ENCODE data around the gene SLC7A10. TPM values are rescaled to one million over a fixed set of nuclear protein-coding genes. Genes with fewer than 3 reads are reported as not detected.

SLC7A10 gene
- total and polyA plus RNA-seq, 12 donors: 0.31 to 0.70 (median 0.64) TPM; not detected in 7

DNA sequence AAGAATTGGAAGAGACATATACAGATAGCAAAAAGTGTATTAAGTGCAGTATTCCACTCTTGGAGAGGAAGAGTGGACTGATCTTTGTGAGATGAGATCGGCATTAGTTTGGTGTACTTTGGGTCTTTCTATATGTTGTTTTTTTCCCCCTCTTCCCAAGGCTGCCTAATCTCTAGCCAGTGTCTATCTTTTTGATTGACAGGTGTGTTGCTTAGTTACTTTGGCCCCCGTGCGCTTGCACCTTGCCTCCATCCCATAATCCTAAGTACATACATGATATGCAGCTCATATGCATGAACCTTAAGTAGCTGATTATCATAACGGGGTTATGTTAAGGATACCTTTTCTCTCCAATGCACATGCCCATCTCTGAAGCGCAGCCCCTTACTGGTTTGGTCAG is 4.3 kb upstream of the SLC7A10 start:
- H3K36me3 ChIP-seq: no peaks in the 10 kb centered on the region
- DNase-seq: no peak
- no peak overlapping the region for H3K27ac ChIP-seq
- 76 to 81% methylated on average over 5 of the region's 5 CpGs for WGBS, 2 donors
- no peak overlapping the region for H3K4me3 ChIP-seq
- H3K9me3 ChIP-seq: peaks cover 0 to 28% (median 20%) of the 10 kb centered on the region in 11 donors
- no peak for ATAC-seq
- peaks cover 27 to 91% (median 65%) of the 10 kb centered on the region in 7 donors for H3K27me3 ChIP-seq
- peaks cover 0 to 19% (median 4%) of the 10 kb centered on the region in 9 donors for H3K4me1 ChIP-seq
- intact Hi-C loops (cut with DNase I): loop anchor here in 3 of 10 donors (10.0 kb wide), 1 partner anchor 545 kb away; no protein-coding TSS in a partner anchor
- TF ChIP-seq, protein P1, sequence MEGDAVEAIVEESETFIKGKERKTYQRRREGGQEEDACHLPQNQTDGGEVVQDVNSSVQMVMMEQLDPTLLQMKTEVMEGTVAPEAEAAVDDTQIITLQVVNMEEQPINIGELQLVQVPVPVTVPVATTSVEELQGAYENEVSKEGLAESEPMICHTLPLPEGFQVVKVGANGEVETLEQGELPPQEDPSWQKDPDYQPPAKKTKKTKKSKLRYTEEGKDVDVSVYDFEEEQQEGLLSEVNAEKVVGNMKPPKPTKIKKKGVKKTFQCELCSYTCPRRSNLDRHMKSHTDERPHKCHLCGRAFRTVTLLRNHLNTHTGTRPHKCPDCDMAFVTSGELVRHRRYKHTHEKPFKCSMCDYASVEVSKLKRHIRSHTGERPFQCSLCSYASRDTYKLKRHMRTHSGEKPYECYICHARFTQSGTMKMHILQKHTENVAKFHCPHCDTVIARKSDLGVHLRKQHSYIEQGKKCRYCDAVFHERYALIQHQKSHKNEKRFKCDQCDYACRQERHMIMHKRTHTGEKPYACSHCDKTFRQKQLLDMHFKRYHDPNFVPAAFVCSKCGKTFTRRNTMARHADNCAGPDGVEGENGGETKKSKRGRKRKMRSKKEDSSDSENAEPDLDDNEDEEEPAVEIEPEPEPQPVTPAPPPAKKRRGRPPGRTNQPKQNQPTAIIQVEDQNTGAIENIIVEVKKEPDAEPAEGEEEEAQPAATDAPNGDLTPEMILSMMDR (IDR thresholded peaks at IDR 0.05): no peak

DNA sequence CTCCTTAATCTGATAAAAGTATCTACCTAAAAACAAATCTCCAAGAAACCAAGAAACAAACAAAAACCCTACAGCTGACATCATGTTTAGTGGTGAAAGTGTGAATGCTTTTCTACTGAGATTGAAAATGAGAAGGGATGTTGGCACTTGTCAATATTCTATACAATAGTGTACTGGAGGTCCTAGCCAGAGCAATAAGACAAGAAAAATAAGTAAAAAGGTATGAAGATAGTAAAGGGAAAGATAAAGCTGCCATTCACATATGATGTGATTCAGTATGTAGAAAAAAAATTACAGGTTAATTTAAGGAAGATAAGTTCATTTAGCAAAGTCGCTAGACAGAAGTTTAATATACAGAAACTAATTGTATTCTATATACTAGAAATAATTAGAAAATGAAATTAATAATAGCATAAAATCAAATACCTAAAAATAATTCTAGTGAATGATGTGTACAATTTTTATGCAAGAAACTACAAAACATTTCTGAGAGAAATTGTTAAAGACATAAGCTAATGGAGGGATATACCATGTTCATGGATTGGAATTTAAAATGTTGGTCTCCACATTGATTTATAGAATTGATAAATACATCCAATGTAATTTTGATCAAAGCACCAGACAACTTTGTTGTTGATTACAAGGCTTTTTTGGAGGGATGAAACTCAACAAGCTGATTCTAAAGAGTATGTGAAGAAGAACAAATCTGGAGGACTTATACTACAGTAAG is 2.4 kb upstream of the SLC7A10 start:
- peaks cover 32 to 93% (median 69%) of the 10 kb centered on the region in 7 donors for H3K27me3 ChIP-seq
- no peak for ATAC-seq
- no peak overlapping the region for H3K27ac ChIP-seq
- H3K4me3 ChIP-seq: no peak overlapping the region
- H3K9me3 ChIP-seq: peaks cover 0 to 28% (median 20%) of the 10 kb centered on the region in 11 donors
- DNase-seq: no peak
- H3K36me3 ChIP-seq: no peaks in the 10 kb centered on the region
- intact Hi-C loops (cut with DNase I): no loop called here
- 97% methylated on average over 1 of the region's 1 CpG for WGBS, 2 donors
- H3K4me1 ChIP-seq: peaks cover 0 to 19% (median 4%) of the 10 kb centered on the region in 9 donors
- TF ChIP-seq, protein P1 (IDR thresholded peaks at IDR 0.05): no peak

DNA sequence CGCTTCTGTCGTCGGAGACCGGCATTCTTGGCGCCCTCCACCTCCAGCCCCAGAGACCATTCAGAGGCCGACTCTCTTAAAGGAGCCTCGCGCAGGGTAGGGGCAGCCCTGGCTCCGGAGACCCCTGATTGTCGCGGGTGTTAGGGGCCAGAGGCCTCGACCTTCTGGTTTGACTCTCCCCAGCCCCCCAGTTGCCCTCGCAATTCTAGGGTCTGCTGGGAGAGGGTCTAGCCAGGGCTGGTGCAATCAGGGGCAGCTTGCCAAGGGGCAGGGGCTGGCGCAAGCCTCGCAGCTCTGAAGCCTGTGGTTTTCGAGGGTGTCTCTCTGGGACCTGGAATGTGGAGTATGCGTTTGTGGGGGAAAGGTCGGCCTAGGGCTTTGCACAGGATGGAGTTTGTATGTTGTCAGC is 1.6 kb upstream of the SLC7A10 start:
- Histone ChIP-seq H3K4me1 (peaks cover 0 to 19% (median 4%) of the 10 kb centered on the region in 9 donors), H3K9me3 (peaks cover 0 to 28% (median 20%) of the 10 kb centered on the region in 11 donors), H3K27ac (no peak overlapping the region), H3K36me3 (no peaks in the 10 kb centered on the region), H3K4me3 (peak overlapping the region in 1 of 10 donors; percentile 43), H3K27me3 (peaks cover 32 to 96% (median 74%) of the 10 kb centered on the region in 7 donors)
- DNase-seq: peak in 1 of 2 donors; percentile 4
- TF ChIP-seq, protein P1 (IDR thresholded peaks at IDR 0.05): no peak
- peak in 1 of 8 donors; percentile 26 for ATAC-seq
- 25% methylated on average over 18 of the region's 18 CpGs for WGBS, 2 donors
- intact Hi-C loops (cut with DNase I): no loop called here

DNA sequence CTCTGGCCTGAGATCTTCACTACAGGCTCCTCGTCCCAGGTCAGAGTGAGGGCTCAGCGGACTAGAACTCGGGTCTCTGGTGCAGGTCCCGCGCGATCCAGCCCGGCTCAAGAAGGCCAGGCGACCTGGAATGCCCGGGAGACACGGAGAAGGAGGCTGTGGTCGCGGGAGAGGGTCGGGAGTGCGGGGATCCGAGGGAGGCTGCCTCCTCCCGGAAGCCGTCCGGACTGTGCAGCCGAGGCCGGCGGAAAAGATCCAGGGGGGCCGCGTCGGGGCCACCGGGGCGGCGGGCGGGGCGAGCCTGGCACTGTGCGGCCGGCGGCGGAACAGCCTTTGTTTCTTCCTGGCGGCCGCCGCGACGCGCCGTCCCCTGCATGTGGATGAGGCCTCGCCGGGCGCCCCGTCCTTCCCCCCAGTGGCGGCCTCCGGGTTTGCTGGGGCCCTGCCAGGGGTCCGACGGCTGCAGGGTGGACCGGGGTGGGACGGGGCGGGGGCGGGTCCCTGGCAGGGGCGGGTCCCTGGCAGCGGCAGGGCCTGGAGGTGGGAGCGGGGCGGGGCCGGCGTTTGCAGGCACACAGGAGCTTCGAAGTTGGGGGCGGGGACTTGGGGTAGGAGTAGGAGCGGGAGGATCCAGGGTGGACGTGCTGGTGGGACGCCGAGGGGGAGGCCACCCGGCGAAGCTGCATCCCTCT is 1.0 kb upstream of the SLC7A10 start:
- WGBS, 2 donors: 2 to 3% methylated on average over 64 to 66 of the region's 66 CpGs
- Histone ChIP-seq H3K36me3 (no peaks in the 10 kb centered on the region), H3K4me1 (peaks cover 0 to 17% (median 4%) of the 10 kb centered on the region in 9 donors), H3K27ac (no peak overlapping the region), H3K4me3 (peak overlapping the region in 5 of 10 donors; percentile 1 to 43 (median 12)), H3K9me3 (peaks cover 0 to 28% (median 20%) of the 10 kb centered on the region in 11 donors), H3K27me3 (peaks cover 32 to 97% (median 79%) of the 10 kb centered on the region in 7 donors)
- DNase-seq (peak in 1 of 2 donors; percentile 16), ATAC-seq (peak in 2 of 8 donors; percentile 29 to 37)
- TF ChIP-seq, protein P1 (IDR thresholded peaks at IDR 0.05): no peak
- intact Hi-C loops (cut with DNase I): no loop called here

Data from heart right ventricle (tissue), 16 donors.